Measurements from ENCODE around the gene PCSK4. TPM values are rescaled to one million over a fixed set of nuclear protein-coding genes. Genes with fewer than 3 reads are reported as not detected.

The PCSK4 gene
- total and polyA plus RNA-seq, 10 of the 15 experiments (the other 5 are each of a cell fraction or from before 2014, with no cell fraction given) = 0.27 to 0.99 (median 0.40) TPM; not detected in 3

DNA sequence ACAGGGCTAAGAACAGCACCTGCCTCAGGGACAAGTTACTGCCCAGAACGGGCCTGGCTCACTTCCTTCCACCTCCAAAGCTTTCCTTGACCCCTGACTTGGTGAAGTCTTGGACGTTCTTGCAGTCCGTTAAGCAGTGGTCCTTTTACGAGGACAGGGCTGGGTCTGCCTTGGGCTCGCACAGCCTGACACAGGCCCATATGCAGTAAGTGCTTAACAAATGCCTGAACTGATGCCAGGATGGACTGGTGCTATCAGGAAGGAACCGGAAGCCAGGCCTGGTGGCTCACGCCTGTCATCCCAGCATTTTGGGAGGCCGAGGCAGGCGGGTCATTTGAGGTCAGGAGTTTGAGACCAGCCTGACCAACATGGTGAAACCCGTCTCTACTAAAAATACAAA is 31.9 kb upstream of the PCSK4 start (continued):
- no peak for TF ChIP-seq IKZF1 (conservative IDR thresholded peaks at IDR 0.05)

GRCh38 chr19:1521636-1522035 is 31.5 kb upstream of the PCSK4 start:
- H2AFZ ChIP-seq (ENCODE audit: control insufficient read depth, low read depth, low read length) = no peak overlapping the region
- H3K79me2 ChIP-seq (ENCODE audit: control insufficient read depth, insufficient read depth, low read length) = no peaks in the 10 kb centered on the region
- BruUV-seq (replicated peaks) = no TSS peak
- in situ Hi-C loops (cut with MboI) (no loop called here), intact Hi-C loops (cut with micrococcal nuclease; ENCODE audit: unreplicated experiment) (no loop called here)
- ChIA-PET POLR2A (no interaction called here), CTCF (interaction anchor here (1.0 kb wide), 1 partner anchor 24 kb away, joined by 3 read pairs; no protein-coding TSS in a partner anchor), RAD21 (ENCODE audit: unreplicated experiment) (no interaction called here), SMC1A (ENCODE audit: uncharacterized antibody, unreplicated experiment) (no interaction called here)
- H3K27ac ChIP-seq (ENCODE audit: control insufficient read depth, insufficient read depth) = no peak overlapping the region
- no peaks in the 10 kb centered on the region for H3K4me1 ChIP-seq (ENCODE audit: control insufficient read depth, insufficient read depth, low read length)
- DNase-seq (ENCODE audit: low read depth, low spot score) = no peak
- H3K4me2 ChIP-seq (ENCODE audit: control insufficient read depth, insufficient read depth) = no peak overlapping the region
- H3K4me3 ChIP-seq = no peak overlapping the region
- peaks cover 0 to 2% of the 10 kb centered on the region in 2 experiments; a peak in 3 of 4 replicates for H3K27me3 ChIP-seq (replicated peaks in 1 of 2; ENCODE audit: control insufficient read depth in 2 of 2, insufficient read depth in 2 of 2, low read length in 1 of 2)
- no peak for ATAC-seq
- H4K20me1 ChIP-seq (ENCODE audit: control insufficient read depth, insufficient read depth) = no peaks in the 10 kb centered on the region
- H3K36me3 ChIP-seq (ENCODE audit: control insufficient read depth in 2 of 2, insufficient read depth in 2 of 2, low read length in 1 of 2) = no peaks in the 10 kb centered on the region
- H3K9me3 ChIP-seq (replicated peaks; ENCODE audit: control insufficient read depth, insufficient read depth, low read length) = no peaks in the 10 kb centered on the region
- TF ChIP-seq STAT3 (IDR thresholded peaks at IDR 0.05; ENCODE audit: low read depth, low read length) (no peak), BHLHE40 (IDR thresholded peaks at IDR 0.05; ENCODE audit: borderline replicate concordance in 1 of 2, low read depth in 2 of 2, low read length in 1 of 2) (no peak), RAD21 (IDR thresholded peaks at IDR 0.05; ENCODE audit: insufficient read depth, low read depth, low read length) (no peak), ZSCAN29 (IDR thresholded peaks at IDR 0.05) (no peak), HDGF (IDR thresholded peaks at IDR 0.05) (no peak), FOS (IDR thresholded peaks at IDR 0.05; ENCODE audit: borderline replicate concordance, extremely low read depth, insufficient read length) (no peak), RB1 (IDR thresholded peaks at IDR 0.05; ENCODE audit: borderline replicate concordance) (no peak), PRDM15 (CRISPR knock-in tag; IDR thresholded peaks at IDR 0.05) (no peak), YY1 (IDR thresholded peaks at IDR 0.05; ENCODE audit: low read depth, low read length) (no peak)
- H3K9ac ChIP-seq (ENCODE audit: control insufficient read depth, insufficient read depth, low read length) = no peak overlapping the region
- 60% methylated on average over 14 of the region's 14 CpGs for WGBS (ENCODE audit: insufficient coverage, insufficient replicate concordance, low lambda C conversion rate, missing lambda C conversion rate)
- no peak for FAIRE-seq

Measured in GM12878 (cell line).